Right lobe of liver (tissue), 6 donors: ENCODE measurements around the gene PSMF1. TPM values are rescaled to one million over a fixed set of nuclear protein-coding genes. Genes with fewer than 3 reads are reported as not detected.

Source experiments
- ATAC-seq, 4 donors: fragments of 200-7000 bp; cut with Tn5 transposase; one replicate each; pipeline ENCODE4 v1.9.1; 2020; ENCODE audit warnings: mild to moderate bottlenecking in 4 of 4, moderate library complexity in 4 of 4
- DNase-seq, 3 donors: peaks; one replicate each; pipeline ENCODE4 v3.0.0-alpha.2; 2020
- H3K27ac ChIP-seq, 3 donors: fragments of 200-600 bp; one replicate each; pipeline ENCODE4 v1.8.0; 2022
- H3K27me3 ChIP-seq, 2 donors: fragments of 200-600 bp; one replicate each; pipeline ENCODE4 v1.8.0; 2022
- H3K36me3 ChIP-seq, 4 donors: fragments of 200-600 bp; sonication (generic) in 1 of 4; one replicate each; pipeline versions ENCODE4 v1.5.1 to v1.8.0; 2017 to 2022; ENCODE audit warnings: control low read depth in 1 of 4
- H3K4me1 ChIP-seq, 4 donors: fragments of 200-600 bp; sonication (generic) in 1 of 4; one replicate each; pipeline versions ENCODE4 v1.5.1 to v1.8.0; 2017 to 2022; ENCODE audit warnings: control low read depth in 1 of 4
- H3K4me3 ChIP-seq, 3 donors: fragments of 200-600 bp; one replicate each; pipeline ENCODE4 v1.8.0; 2022
- H3K9me3 ChIP-seq, 4 donors: fragments of 200-600 bp; sonication (generic) in 1 of 4; one replicate each; pipeline versions ENCODE4 v1.5.1 to v1.8.0; 2017 to 2022; ENCODE audit warnings: control low read depth in 1 of 4
- POLR2A ChIP-seq: fragments of 450-650 bp; IDR thresholded peaks from one replicate; pipeline ENCODE4 v1.6.1; 2017; ENCODE audit warnings: antibody characterized with exemption, mild to moderate bottlenecking
- WGBS: methylation state at CpG from one replicate; pipeline ENCODE4 v1.1.6; 2018; ENCODE audit warnings: low coverage, low lambda C conversion rate; ENCODE audit not compliant: insufficient coverage; ENCODE audit errors: missing lambda C conversion rate; 5-methylcytosine and 5-hydroxymethylcytosine counted together
- intact Hi-C, 2 donors: fragments of 100-400 bp; cut with DNase I; formaldehyde crosslinking; loops; one replicate each; pipeline versions ENCODE4 v1.11.2 to v1.14.1; 2022
- total RNA-seq, 6 experiments: library from RNA; depleted of rRNA in 2 of 6; stranded (reverse); fragments of >200 nt in 2 of 6; fragmentation: NEBNext Ultra II Directional in 3 of 6; extraction: Animal tissue kit (Norgen Biotek cat#: 25700) in 3 of 6; gene quantifications; one replicate each; pipeline versions ENCODE4 v1.1.0 to v1.2.4, GENCODE V29; 2016 to 2023
- TF ChIP-seq, protein P1 (sequence below), 4 donors: fragments of 200-600 bp in 3 of 4; fragments of 450-650 bp in 1 of 4; IDR thresholded peaks; one replicate each; pipeline versions ENCODE4 v1.5.1 to v1.8.0; 2016 to 2022; ENCODE audit warnings: antibody characterized with exemption in 4 of 4, mild to moderate bottlenecking in 2 of 4
- donor health status: DM: no; HTN: yes; CAD: no.
- donor health status: DM: no; HTN: no; CAD: no.
- donor health status: DM: no; HTN: no; CAD: no.
- donor health status: DM: no; HTN: yes; CAD: no.
- donor health status: DM: no; HTN: yes; CAD: no.

The PSMF1 gene
- total RNA-seq, 6 experiments from 2014 or later: 82.5 to 260 (median 116) TPM

- DNase-seq: peak in 2 of 3 donors; percentile 41 to 62
- peaks cover 0 to 5% (median 0%) of the 10 kb centered on the region in 4 donors for H3K9me3 ChIP-seq
- H3K36me3 ChIP-seq: peaks cover 0 to 67% (median 44%) of the 10 kb centered on the region in 4 donors
- no peaks in the 10 kb centered on the region for H3K27me3 ChIP-seq
- 60% methylated on average over 1 of the region's 5 CpGs for WGBS
- H3K27ac ChIP-seq: no peak overlapping the region
- TF ChIP-seq, protein P1, sequence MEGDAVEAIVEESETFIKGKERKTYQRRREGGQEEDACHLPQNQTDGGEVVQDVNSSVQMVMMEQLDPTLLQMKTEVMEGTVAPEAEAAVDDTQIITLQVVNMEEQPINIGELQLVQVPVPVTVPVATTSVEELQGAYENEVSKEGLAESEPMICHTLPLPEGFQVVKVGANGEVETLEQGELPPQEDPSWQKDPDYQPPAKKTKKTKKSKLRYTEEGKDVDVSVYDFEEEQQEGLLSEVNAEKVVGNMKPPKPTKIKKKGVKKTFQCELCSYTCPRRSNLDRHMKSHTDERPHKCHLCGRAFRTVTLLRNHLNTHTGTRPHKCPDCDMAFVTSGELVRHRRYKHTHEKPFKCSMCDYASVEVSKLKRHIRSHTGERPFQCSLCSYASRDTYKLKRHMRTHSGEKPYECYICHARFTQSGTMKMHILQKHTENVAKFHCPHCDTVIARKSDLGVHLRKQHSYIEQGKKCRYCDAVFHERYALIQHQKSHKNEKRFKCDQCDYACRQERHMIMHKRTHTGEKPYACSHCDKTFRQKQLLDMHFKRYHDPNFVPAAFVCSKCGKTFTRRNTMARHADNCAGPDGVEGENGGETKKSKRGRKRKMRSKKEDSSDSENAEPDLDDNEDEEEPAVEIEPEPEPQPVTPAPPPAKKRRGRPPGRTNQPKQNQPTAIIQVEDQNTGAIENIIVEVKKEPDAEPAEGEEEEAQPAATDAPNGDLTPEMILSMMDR (IDR thresholded peaks at IDR 0.05): no peak
- no peak for TF ChIP-seq POLR2A
- H3K4me3 ChIP-seq: no peak overlapping the region
- peak; percentile 71 to 83 (median 72) for ATAC-seq
- no peaks in the 10 kb centered on the region for H3K4me1 ChIP-seq
- intact Hi-C loops: no loop called here
Observed at GRCh38 chr20:1130847-1131246, 12.4 kb downstream of the PSMF1 start.

DNA sequence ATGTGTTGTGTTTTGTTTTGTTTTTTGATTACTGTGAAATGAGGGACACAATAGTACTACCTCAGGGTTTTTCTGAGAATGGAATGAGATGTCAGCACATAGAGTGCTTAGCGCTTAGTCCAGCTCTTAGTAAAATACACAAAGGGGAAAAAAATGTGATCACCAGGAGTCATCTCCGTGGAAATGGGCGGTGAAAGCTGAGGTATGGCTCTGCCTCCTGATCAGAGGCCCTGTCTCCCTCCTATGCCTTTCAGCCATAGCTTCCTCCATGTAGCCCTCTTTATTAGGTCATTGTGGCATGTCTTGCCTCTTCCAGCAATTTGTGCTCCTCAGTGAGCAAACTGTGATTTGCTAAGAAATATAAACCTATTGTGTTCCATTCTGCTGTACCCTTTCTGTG is 13.0 kb downstream of the PSMF1 start:
- Histone ChIP-seq H3K4me1 (peaks cover 0 to under 1% (median 0%) of the 10 kb centered on the region in 4 donors), H3K4me3 (no peak overlapping the region), H3K27me3 (no peaks in the 10 kb centered on the region), H3K36me3 (peaks cover 0 to 66% (median 47%) of the 10 kb centered on the region in 4 donors), H3K27ac (no peak overlapping the region), H3K9me3 (peaks cover 0 to 5% (median 0%) of the 10 kb centered on the region in 4 donors)
- intact Hi-C loops: no loop called here
- 97% methylated on average over 3 of the region's 3 CpGs for WGBS
- no peak for TF ChIP-seq POLR2A
- TF ChIP-seq, protein P1 (IDR thresholded peaks at IDR 0.05): no peak
- no peak for ATAC-seq
- DNase-seq: no peak

GRCh38 chr20:1134355-1134754 is 16.0 kb downstream of the PSMF1 start:
- Histone ChIP-seq H3K4me1 (peaks cover 0 to 4% (median 0%) of the 10 kb centered on the region in 4 donors), H3K4me3 (no peak overlapping the region), H3K36me3 (peaks cover 0 to 51% (median 41%) of the 10 kb centered on the region in 4 donors), H3K9me3 (peaks cover 0 to 5% (median 0%) of the 10 kb centered on the region in 4 donors), H3K27ac (no peak overlapping the region), H3K27me3 (no peaks in the 10 kb centered on the region)
- intact Hi-C loops: no loop called here
- 56% methylated on average over 2 of the region's 2 CpGs for WGBS
- TF ChIP-seq, protein P1 (IDR thresholded peaks at IDR 0.05): no peak
- TF ChIP-seq POLR2A: no peak
- no peak for DNase-seq
- no peak for ATAC-seq

DNA sequence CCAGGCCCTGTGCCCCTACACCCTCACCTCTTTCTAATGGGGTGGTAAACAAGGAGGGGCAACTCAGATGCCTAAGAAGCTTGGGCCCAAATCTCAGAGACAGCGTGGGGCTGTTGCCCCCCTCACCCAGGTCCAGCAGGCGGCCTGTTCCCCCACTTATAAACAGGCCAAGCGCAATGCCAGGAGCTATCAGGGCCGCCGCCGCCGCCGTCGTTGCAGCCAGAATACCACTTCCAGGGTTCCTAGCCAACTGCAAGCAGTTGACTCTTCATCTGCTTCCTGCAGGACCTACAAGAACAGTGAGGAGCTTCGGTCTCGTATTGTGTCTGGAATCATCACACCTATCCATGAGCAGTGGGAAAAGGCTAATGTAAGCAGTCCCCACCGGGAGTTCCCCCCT is 16.4 kb downstream of the PSMF1 start:
- Histone ChIP-seq H3K27me3 (no peaks in the 10 kb centered on the region), H3K4me3 (no peak overlapping the region), H3K27ac (no peak overlapping the region), H3K9me3 (peaks cover 0 to 5% (median 0%) of the 10 kb centered on the region in 4 donors), H3K36me3 (peaks cover 0 to 49% (median 39%) of the 10 kb centered on the region in 4 donors), H3K4me1 (peaks cover 0 to 4% (median 0%) of the 10 kb centered on the region in 4 donors)
- ATAC-seq (no peak), DNase-seq (no peak)
- TF ChIP-seq, protein P1 (IDR thresholded peaks at IDR 0.05): no peak
- TF ChIP-seq POLR2A: no peak
- WGBS: no CpG with 5 or more reads among the region's 12 CpGs
- intact Hi-C loops: no loop called here
